H1 (cell line): Measurements from ENCODE around the gene TFF3. TPM values are rescaled to one million over a fixed set of nuclear protein-coding genes. Genes with fewer than 3 reads are reported as not detected.

Experiments used
- CTCF ChIA-PET: fragments of 300-600 bp; sonication (Branson Sonifier 250); formaldehyde crosslinking; loops from one replicate; lab custom pipeline; 2021; ENCODE audit not compliant: partially characterized antibody; lab: Charles Lee
- POLR2A ChIA-PET: fragments of 300-600 bp; sonication (Branson Sonifier 250); formaldehyde crosslinking; loops from one replicate; lab custom pipeline; 2021; ENCODE audit warnings: inconsistent platforms; ENCODE audit not compliant: partially characterized antibody; lab: Charles Lee
- DNase-seq, 2 experiments: peaks; one replicate each; pipeline versions ENCODE4 v3.0.0 to v3.0.0-alpha.2; 2010 to 2022; ENCODE audit warnings: low spot score in 2 of 2, low read depth in 1 of 2, mixed read lengths in 1 of 2
- FAIRE-seq: peaks from 2 replicates; lab custom pipeline; 2011; peaks lifted over from hg19 to GRCh38; lab: Jason Lieb, UNC
- H2AFZ ChIP-seq: 2 replicates; pipeline ENCODE4 v1.8.1; 2012; ENCODE audit warnings: low read length, inconsistent platforms
- H2AK5ac ChIP-seq: 2 replicates; pipeline ENCODE4 v1.6.1; 2013; ENCODE audit warnings: low read depth, low read length
- H2BK120ac ChIP-seq: replicated peaks from 2 replicates; pipeline ENCODE3; 2013; ENCODE audit warnings: low read depth, low read length, inconsistent platforms
- H2BK12ac ChIP-seq: 2 replicates; pipeline ENCODE4 v1.6.1; 2013; ENCODE audit warnings: low read depth, low read length
- H2BK15ac ChIP-seq: 2 replicates; pipeline ENCODE4 v1.6.1; 2013; ENCODE audit warnings: low read length
- H2BK20ac ChIP-seq: 2 replicates; pipeline ENCODE4 v1.6.1; 2013; ENCODE audit warnings: low read length
- H2BK5ac ChIP-seq: 2 replicates; pipeline ENCODE4 v1.6.1; 2013; ENCODE audit warnings: low read depth, low read length
- H3K14ac ChIP-seq: 2 replicates; pipeline ENCODE4 v1.6.1; 2013; ENCODE audit warnings: inconsistent platforms; ENCODE audit not compliant: insufficient read length
- H3K18ac ChIP-seq: 2 replicates; pipeline ENCODE4 v1.6.1; 2013; ENCODE audit warnings: low read length; ENCODE audit errors: extremely low read depth
- H3K23ac ChIP-seq: 2 replicates; pipeline ENCODE4 v1.6.1; 2013; ENCODE audit warnings: inconsistent platforms; ENCODE audit not compliant: insufficient read length
- H3K23me2 ChIP-seq: 2 replicates; pipeline ENCODE4 v1.6.1; 2013; ENCODE audit warnings: low read depth, low read length
- H3K27ac ChIP-seq: 2 replicates; pipeline ENCODE4 v1.6.1; 2011; ENCODE audit warnings: low read depth, low read length, inconsistent platforms
- H3K27me3 ChIP-seq, 4 experiments: replicated peaks in 1 of 4; 1 replicate in 1 of 4; 2 replicates in 3 of 4; pipeline versions ENCODE4 v1.6.1 to v1.8.1; 2011 to 2013; ENCODE audit warnings: low read length in 3 of 4, mild to moderate bottlenecking in 3 of 4, inconsistent platforms in 2 of 4, mixed read lengths in 2 of 4, moderate library complexity in 1 of 4; ENCODE audit not compliant: control insufficient read depth in 3 of 4, insufficient read depth in 3 of 4; ENCODE audit errors: extremely low read depth in 1 of 4
- H3K36me3 ChIP-seq, 4 experiments: 2 replicates each; pipeline versions ENCODE4 v1.6.1 to v1.8.1; 2011 to 2013; ENCODE audit warnings: mild to moderate bottlenecking in 4 of 4, low read length in 3 of 4, moderate library complexity in 2 of 4, control low read depth in 1 of 4, inconsistent platforms in 1 of 4; ENCODE audit not compliant: insufficient read depth in 4 of 4, control insufficient read depth in 2 of 4
- H3K4ac ChIP-seq: replicated peaks from 2 replicates; pipeline ENCODE3; 2013; ENCODE audit warnings: low read length, low read depth, mixed read lengths, inconsistent platforms; ENCODE audit not compliant: insufficient read length
- H3K4me1 ChIP-seq, 4 experiments: replicated peaks in 1 of 4; 1 replicate in 1 of 4; 2 replicates in 3 of 4; pipeline versions ENCODE4 v1.6.1 to v1.8.1; 2011 to 2013; ENCODE audit warnings: low read length in 3 of 4, inconsistent platforms in 2 of 4, mixed read lengths in 1 of 4; ENCODE audit not compliant: insufficient read depth in 4 of 4, control insufficient read depth in 3 of 4
- H3K4me2 ChIP-seq, 2 experiments: 2 replicates each; pipeline versions ENCODE4 v1.6.1 to v1.8.1; 2011 to 2013; ENCODE audit warnings: low read depth in 2 of 2, low read length in 2 of 2, control low read depth in 1 of 2, inconsistent platforms in 1 of 2, mild to moderate bottlenecking in 1 of 2; ENCODE audit not compliant: insufficient read depth in 1 of 2
- H3K4me3 ChIP-seq, 4 experiments: fragments of 200-600, 300-600 bp in 1 of 4; sonication (generic), shearing (Covaris generic), sonication (Bioruptor Twin) in 1 of 4; 2 replicates each; pipeline versions ENCODE4 v1.5.1 to v1.8.1; 2011 to 2016; ENCODE audit warnings: low read length in 4 of 4, low read depth in 3 of 4, control low read depth in 2 of 4, inconsistent platforms in 2 of 4, mild to moderate bottlenecking in 2 of 4, mixed read lengths in 1 of 4, moderate library complexity in 1 of 4; ENCODE audit not compliant: insufficient read depth in 2 of 4; ENCODE audit errors: extremely low read depth in 1 of 4
- H3K56ac ChIP-seq: replicated peaks from 2 replicates; pipeline ENCODE3; 2013; ENCODE audit warnings: low read depth, mild to moderate bottlenecking, mixed read lengths, low read length, inconsistent platforms; ENCODE audit not compliant: insufficient read length
- H3K79me1 ChIP-seq: 2 replicates; pipeline ENCODE4 v1.6.1; 2013; ENCODE audit warnings: low read depth, low read length, control low read depth
- H3K79me2 ChIP-seq, 2 experiments: 2 replicates each; pipeline versions ENCODE4 v1.6.1 to v1.8.1; 2012 to 2013; ENCODE audit warnings: low read length in 2 of 2, mild to moderate bottlenecking in 2 of 2, inconsistent platforms in 1 of 2; ENCODE audit not compliant: insufficient read depth in 2 of 2, control insufficient read depth in 1 of 2
- H3K9ac ChIP-seq, 4 experiments: replicated peaks in 1 of 4; 1 replicate in 1 of 4; 2 replicates in 3 of 4; pipeline versions ENCODE4 v1.6.1 to v1.8.1; 2011 to 2013; ENCODE audit warnings: low read depth in 3 of 4, low read length in 3 of 4, control low read depth in 2 of 4, mild to moderate bottlenecking in 2 of 4, moderate library complexity in 2 of 4, inconsistent platforms in 1 of 4; ENCODE audit errors: extremely low read depth in 1 of 4
- H3K9me3 ChIP-seq, 2 experiments: 2 replicates each; pipeline versions ENCODE4 v1.6.1 to v1.8.1; 2012 to 2013; ENCODE audit warnings: mild to moderate bottlenecking in 2 of 2, moderate library complexity in 2 of 2, control low read depth in 1 of 2, inconsistent platforms in 1 of 2, low read depth in 1 of 2, low read length in 1 of 2, mixed read lengths in 1 of 2; ENCODE audit not compliant: insufficient read depth in 2 of 2
- H4K20me1 ChIP-seq, 2 experiments: replicated peaks in 1 of 2; 2 replicates each; pipeline versions ENCODE3 to v1.8.1; 2011 to 2013; ENCODE audit warnings: inconsistent platforms in 2 of 2, low read length in 2 of 2, mild to moderate bottlenecking in 1 of 2; ENCODE audit not compliant: insufficient read depth in 2 of 2, control insufficient read depth in 1 of 2
- H4K5ac ChIP-seq: 2 replicates; pipeline ENCODE4 v1.6.1; 2013; ENCODE audit warnings: low read length, low read depth, mixed read lengths, inconsistent platforms; ENCODE audit not compliant: insufficient read length
- H4K8ac ChIP-seq: 2 replicates; pipeline ENCODE4 v1.8.0; 2013; ENCODE audit warnings: mild to moderate bottlenecking, moderate library complexity, low read length, inconsistent platforms; ENCODE audit not compliant: insufficient read depth; ENCODE audit errors: extremely low read depth
- H4K91ac ChIP-seq: replicated peaks from 2 replicates; pipeline ENCODE3; 2013; ENCODE audit warnings: low read length, mixed read lengths, inconsistent platforms; ENCODE audit not compliant: insufficient read length
- WGBS, 2 experiments: shearing (Covaris generic) in 1 of 2; methylation state at CpG; one replicate each; pipeline versions ENCODE4 v1.1.6 to v1.1.7; 2013 to 2015; ENCODE audit warnings: low lambda C conversion rate in 2 of 2, mixed read lengths in 2 of 2, inconsistent platforms in 1 of 2, low coverage in 1 of 2, missing lambda C conversion rate in 1 of 2; ENCODE audit not compliant: insufficient replicate concordance in 2 of 2, insufficient coverage in 1 of 2, insufficient read length in 1 of 2; ENCODE audit errors: extremely low coverage in 1 of 2, missing lambda C conversion rate in 1 of 2; 5-methylcytosine and 5-hydroxymethylcytosine counted together
- polyA plus RNA-seq, 7 experiments: library from polyadenylated mRNA; depleted of rRNA in 3 of 7; stranded (reverse) in 5 of 7; unstranded in 2 of 7; fragments of >200 nt in 5 of 7; fragments of 200-250 nt in 2 of 7; gene quantifications; 1 replicate in 5 of 7; 2 replicates in 1 of 7; 4 replicates in 1 of 7; pipeline versions ENCODE4 v1.2.1 to v1.2.3, GENCODE V29; 2011 to 2013; ENCODE audit warnings: missing spikeins in 2 of 7, mixed read lengths in 2 of 7
- total RNA-seq: library from RNA; stranded (reverse); fragmentation: NEBNext Ultra II Directional; extraction: Animal tissue kit (Norgen Biotek cat#: 25700); gene quantifications from 2 replicates; pipeline ENCODE4 v1.2.1, GENCODE V29; 2021

Gene TFF3
- total and polyA plus RNA-seq, 2 of the 8 experiments (the other 6 are each of a cell fraction or from before 2014, with no cell fraction given), result 1.7 to 6.7 TPM

GRCh38 chr21:42285569-42286245 is 29.5 kb downstream of the TFF3 start:
- H3K23me2 ChIP-seq, result no peaks in the 10 kb centered on the region
- no peak overlapping the region for H2BK20ac ChIP-seq
- H3K4ac ChIP-seq, result no peak overlapping the region
- H2BK120ac ChIP-seq, result no peak overlapping the region
- H3K27me3 ChIP-seq, result no peaks in the 10 kb centered on the region
- 88% methylated on average over 11 of the region's 13 CpGs; no CpG with 5 or more reads in 1 of the 2 experiments for WGBS, 2 experiments
- POLR2A ChIA-PET, result no interaction called here
- no peak overlapping the region for H3K27ac ChIP-seq
- no peak overlapping the region for H4K8ac ChIP-seq
- no peak overlapping the region for H3K14ac ChIP-seq
- H3K79me2 ChIP-seq, result no peaks in the 10 kb centered on the region
- CTCF ChIA-PET, result interaction anchor here (0.6 to 1.8 kb wide), 8 partner anchors 10 to 119 kb away, joined by 3 to 6 read pairs (median 4); no protein-coding TSS in a partner anchor
- H2BK12ac ChIP-seq, result no peak overlapping the region
- H3K79me1 ChIP-seq, result no peaks in the 10 kb centered on the region
- H2BK15ac ChIP-seq, result no peak overlapping the region
- H2AFZ ChIP-seq, result no peak overlapping the region
- no peak overlapping the region for H3K18ac ChIP-seq
- no peak overlapping the region for H3K23ac ChIP-seq
- H3K4me2 ChIP-seq, result no peak overlapping the region
- H2AK5ac ChIP-seq, result no peak overlapping the region
- H3K4me3 ChIP-seq, result no peak overlapping the region
- no peak overlapping the region for H4K5ac ChIP-seq
- no peaks in the 10 kb centered on the region; a peak in 1 of 7 replicates for H3K4me1 ChIP-seq
- no peak for FAIRE-seq
- no peak overlapping the region for H3K56ac ChIP-seq
- H2BK5ac ChIP-seq, result no peak overlapping the region
- no peaks in the 10 kb centered on the region for H4K20me1 ChIP-seq
- H3K9me3 ChIP-seq, result peaks cover 0 to 5% of the 10 kb centered on the region in 2 experiments; a peak in 2 of 4 replicates
- H3K9ac ChIP-seq, result no peak overlapping the region
- no peak overlapping the region for H4K91ac ChIP-seq
- H3K36me3 ChIP-seq, result no peaks in the 10 kb centered on the region
- no peak for DNase-seq
